Measurements from ENCODE around the gene CHST6.

Gene CHST6

DNA sequence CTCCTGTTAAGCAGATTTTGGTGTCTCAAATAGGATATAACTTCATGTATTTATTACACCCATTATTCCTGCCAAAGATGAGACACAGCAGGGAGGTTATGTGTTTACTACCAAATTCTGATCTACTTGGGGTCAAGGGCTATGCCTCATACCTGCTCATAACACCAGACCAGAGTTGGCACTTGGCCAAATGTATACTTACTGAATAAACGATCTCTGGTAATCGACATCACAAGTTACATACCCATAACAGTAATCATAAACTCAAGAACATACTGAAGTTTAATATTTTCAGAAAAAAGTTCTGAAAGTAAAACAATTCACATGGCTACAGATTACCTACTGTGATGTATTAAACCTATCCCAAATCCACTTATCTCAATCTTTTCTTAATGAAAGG, 33.7 kb downstream of the CHST6 start:
- H3K4me3 ChIP-seq (ENCODE audit: low read depth, low read length): no peak overlapping the region
- CTCF ChIA-PET: interaction anchor here (0.9 kb wide), 1 partner anchor 8 kb away, joined by 4 read pairs; no protein-coding TSS in a partner anchor
- TF ChIP-seq CTCF (IDR thresholded peaks at IDR 0.05; ENCODE audit: insufficient read depth, low read length, missing control alignments): no peak
- POLR2A ChIA-PET: no interaction called here
- no peak for DNase-seq (ENCODE audit: low read depth, low spot score)

DNA sequence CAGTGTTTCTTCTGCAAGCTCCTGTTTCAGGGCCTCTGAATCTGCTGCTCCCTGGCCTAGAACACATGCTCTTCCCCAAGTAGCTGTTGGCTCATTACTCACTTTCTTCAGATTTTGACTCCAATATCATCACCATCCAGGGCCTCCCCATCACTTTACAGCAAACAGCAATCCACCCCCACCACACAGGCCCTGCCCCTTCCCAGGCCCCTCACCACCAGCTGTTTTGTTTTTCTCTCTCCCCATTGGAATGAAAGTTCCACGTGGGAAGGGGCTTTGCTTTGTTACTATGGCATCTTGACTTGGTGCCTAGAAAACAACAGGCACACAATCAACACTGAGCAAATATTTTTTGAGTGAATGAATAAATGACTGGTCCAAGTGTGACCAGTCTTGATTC, 34.8 kb downstream of the CHST6 start:
- ChIA-PET CTCF (interaction anchor here (0.8 kb wide), 1 partner anchor 57 kb away, joined by 3 read pairs; no protein-coding TSS in a partner anchor), POLR2A (no interaction called here)
- no peak overlapping the region for H3K4me3 ChIP-seq (ENCODE audit: low read depth, low read length)
- no peak for TF ChIP-seq CTCF (IDR thresholded peaks at IDR 0.05; ENCODE audit: insufficient read depth, low read length, missing control alignments)
- no peak for DNase-seq (ENCODE audit: low read depth, low spot score)

GRCh38 chr16:75459691-75460090, 35.5 kb downstream of the CHST6 start:
- DNase-seq (ENCODE audit: low read depth, low spot score): no peak
- no peak overlapping the region for H3K4me3 ChIP-seq (ENCODE audit: low read depth, low read length)
- CTCF ChIA-PET: no interaction called here
- POLR2A ChIA-PET: no interaction called here
- TF ChIP-seq CTCF (IDR thresholded peaks at IDR 0.05; ENCODE audit: insufficient read depth, low read length, missing control alignments): no peak

GRCh38 chr16:75458439-75458838, 36.8 kb downstream of the CHST6 start:
- no peak overlapping the region for H3K4me3 ChIP-seq (ENCODE audit: low read depth, low read length)
- DNase-seq (ENCODE audit: low read depth, low spot score): no peak
- ChIA-PET CTCF (interaction anchor here (1.1 to 1.8 kb wide), 4 partner anchors 9 to 18 kb away, joined by 3 to 8 read pairs (median 4); no protein-coding TSS in a partner anchor), POLR2A (no interaction called here)
- no peak for TF ChIP-seq CTCF (IDR thresholded peaks at IDR 0.05; ENCODE audit: insufficient read depth, low read length, missing control alignments)

- ChIA-PET POLR2A (no interaction called here), CTCF (interaction anchor here (0.8 to 1.8 kb wide), 6 partner anchors 8 to 60 kb away, joined by 3 to 8 read pairs (median 4); no protein-coding TSS in a partner anchor)
- TF ChIP-seq CTCF (IDR thresholded peaks at IDR 0.05; ENCODE audit: insufficient read depth, low read length, missing control alignments): no peak
- no peak overlapping the region for H3K4me3 ChIP-seq (ENCODE audit: low read depth, low read length)
- no peak for DNase-seq (ENCODE audit: low read depth, low spot score)
Observed at GRCh38 chr16:75458029-75458428, 37.2 kb downstream of the CHST6 start.

DNA sequence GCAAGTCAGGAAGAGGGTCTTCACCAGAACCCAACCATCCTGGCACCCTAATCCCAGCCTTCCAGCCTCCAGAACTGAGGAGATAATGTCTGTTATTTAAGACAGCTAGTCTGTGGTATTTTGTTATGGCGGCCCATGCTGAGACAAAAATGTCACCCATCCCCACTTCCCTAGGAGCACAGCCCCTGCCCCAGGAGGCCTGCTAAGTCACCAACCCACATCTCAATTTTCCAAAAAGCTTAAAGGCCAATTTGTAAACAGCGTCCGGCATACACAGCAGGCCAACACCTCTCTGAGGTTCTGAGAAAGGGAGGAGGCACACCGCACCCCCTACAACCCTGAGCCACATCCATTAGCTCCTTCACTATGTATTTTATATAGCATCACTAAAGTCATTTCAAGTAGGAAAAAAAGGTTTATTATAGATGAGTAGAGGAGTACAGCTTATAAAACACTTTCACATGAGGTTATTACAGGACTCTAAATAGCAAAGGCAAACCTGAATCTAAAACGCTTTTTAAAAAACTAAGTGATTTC, 37.7 kb downstream of the CHST6 start:
- no peak overlapping the region for H3K4me3 ChIP-seq (ENCODE audit: low read depth, low read length)
- no peak for TF ChIP-seq CTCF (IDR thresholded peaks at IDR 0.05; ENCODE audit: insufficient read depth, low read length, missing control alignments)
- CTCF ChIA-PET: interaction anchor here (0.8 to 1.8 kb wide), 6 partner anchors 9 to 60 kb away, joined by 3 to 8 read pairs (median 4); no protein-coding TSS in a partner anchor
- POLR2A ChIA-PET: no interaction called here
- no peak for DNase-seq (ENCODE audit: low read depth, low spot score)
